Gastrocnemius medialis (tissue), 4 donors: ENCODE results near the gene CDH2. TPM values are rescaled to one million over a fixed set of nuclear protein-coding genes. Genes with fewer than 3 reads are reported as not detected.

Experiments used
- ATAC-seq, 2 donors: fragments of 150-250 bp; one replicate each; pipeline ENCODE4 v1.9.1; 2016
- DNase-seq, 2 donors: peaks; one replicate each; pipeline ENCODE4 v3.0.0-alpha.2; 2019
- H3K27ac ChIP-seq, 4 donors: fragments of 200-600 bp; sonication (generic); 1 replicate in 1 of 4; 2 replicates in 3 of 4; pipeline ENCODE4 v1.5.1; 2016 to 2018; ENCODE audit warnings: mild to moderate bottlenecking in 2 of 4, moderate library complexity in 1 of 4
- H3K27me3 ChIP-seq, 3 donors: fragments of 200-600 bp; sonication (generic) in 2 of 3; 1 replicate in 1 of 3; 2 replicates in 2 of 3; pipeline versions ENCODE4 v1.5.1 to v1.6.0; 2016 to 2019; ENCODE audit warnings: mild to moderate bottlenecking in 1 of 3, moderate library complexity in 1 of 3
- H3K36me3 ChIP-seq, 2 donors: fragments of 200-600 bp; sonication (generic) in 1 of 2; one replicate each; pipeline ENCODE4 v1.5.1; 2017 to 2018
- H3K4me1 ChIP-seq, 2 donors: fragments of 200-600 bp; sonication (generic) in 1 of 2; one replicate each; pipeline ENCODE4 v1.5.1; 2016 to 2017; ENCODE audit warnings: mild to moderate bottlenecking in 2 of 2
- H3K4me3 ChIP-seq, 4 donors: fragments of 200-600 bp; sonication (generic) in 3 of 4; 1 replicate in 1 of 4; 2 replicates in 3 of 4; pipeline ENCODE4 v1.5.1; 2016 to 2019; ENCODE audit warnings: mild to moderate bottlenecking in 2 of 4
- H3K9me3 ChIP-seq, 3 donors: fragments of 200-600 bp; sonication (generic) in 2 of 3; 1 replicate in 1 of 3; 2 replicates in 2 of 3; pipeline ENCODE4 v1.5.1; 2016 to 2019
- POLR2A ChIP-seq, 2 donors: fragments of 450-650 bp; IDR thresholded peaks; one replicate each; pipeline ENCODE4 v1.6.1; 2017; ENCODE audit warnings: antibody characterized with exemption in 2 of 2, mild to moderate bottlenecking in 2 of 2, moderate library complexity in 2 of 2
- in situ Hi-C, 4 donors: fragments of 200-750 bp; cut with MboI; loops; one replicate each; pipeline versions ENCODE4 v1.15.0 to v1.8.0; 2017; ENCODE audit warnings: low sequenced_read_pairs in 4 of 4
- intact Hi-C: fragments of 100-400 bp; cut with DNase I; formaldehyde crosslinking; loops from one replicate; pipeline ENCODE4 v1.15.1; 2023; ENCODE audit warnings: low total_unique reads
- total RNA-seq, 4 donors: library from RNA; depleted of rRNA; stranded (reverse); fragments of >200 nt; gene quantifications; one replicate each; pipeline versions ENCODE4 v1.1.0 to v1.2.3, GENCODE V29; 2016
- TF ChIP-seq, protein P1 (sequence below), 5 experiments: fragments of 450-650 bp in 3 of 5; fragments of 200-600 bp in 2 of 5; sonication (generic) in 2 of 5; IDR thresholded peaks in 4 of 5; conservative IDR thresholded peaks in 1 of 5; 1 replicate in 4 of 5; 2 replicates in 1 of 5; pipeline ENCODE4 v1.5.1; 2016 to 2019; ENCODE audit warnings: antibody characterized with exemption in 5 of 5, mild to moderate bottlenecking in 3 of 5, moderate library complexity in 3 of 5

The CDH2 gene
- total RNA-seq, 4 donors from 2014 or later = 0.38 to 0.62 (median 0.51) TPM; not detected in 1

GRCh38 chr18:28081516-28081915, 95.4 kb downstream of the CDH2 start:
- Histone ChIP-seq H3K9me3 (no peaks in the 10 kb centered on the region), H3K4me3 (no peak overlapping the region), H3K27me3 (no peaks in the 10 kb centered on the region), H3K4me1 (no peaks in the 10 kb centered on the region), H3K36me3 (no peaks in the 10 kb centered on the region), H3K27ac (no peak overlapping the region)
- in situ Hi-C loops (no loop called here), intact Hi-C loops (no loop called here)
- no peak for TF ChIP-seq POLR2A (IDR thresholded peaks at IDR 0.05)
- TF ChIP-seq, protein P1, sequence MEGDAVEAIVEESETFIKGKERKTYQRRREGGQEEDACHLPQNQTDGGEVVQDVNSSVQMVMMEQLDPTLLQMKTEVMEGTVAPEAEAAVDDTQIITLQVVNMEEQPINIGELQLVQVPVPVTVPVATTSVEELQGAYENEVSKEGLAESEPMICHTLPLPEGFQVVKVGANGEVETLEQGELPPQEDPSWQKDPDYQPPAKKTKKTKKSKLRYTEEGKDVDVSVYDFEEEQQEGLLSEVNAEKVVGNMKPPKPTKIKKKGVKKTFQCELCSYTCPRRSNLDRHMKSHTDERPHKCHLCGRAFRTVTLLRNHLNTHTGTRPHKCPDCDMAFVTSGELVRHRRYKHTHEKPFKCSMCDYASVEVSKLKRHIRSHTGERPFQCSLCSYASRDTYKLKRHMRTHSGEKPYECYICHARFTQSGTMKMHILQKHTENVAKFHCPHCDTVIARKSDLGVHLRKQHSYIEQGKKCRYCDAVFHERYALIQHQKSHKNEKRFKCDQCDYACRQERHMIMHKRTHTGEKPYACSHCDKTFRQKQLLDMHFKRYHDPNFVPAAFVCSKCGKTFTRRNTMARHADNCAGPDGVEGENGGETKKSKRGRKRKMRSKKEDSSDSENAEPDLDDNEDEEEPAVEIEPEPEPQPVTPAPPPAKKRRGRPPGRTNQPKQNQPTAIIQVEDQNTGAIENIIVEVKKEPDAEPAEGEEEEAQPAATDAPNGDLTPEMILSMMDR (IDR thresholded peaks at IDR 0.05 in 4 of 5, conservative IDR thresholded peaks at IDR 0.05 in 1 of 5) = no peak
- DNase-seq = no peak
- ATAC-seq = no peak

- no peaks in the 10 kb centered on the region for H3K27me3 ChIP-seq
- ATAC-seq (no peak), DNase-seq (no peak)
- in situ Hi-C loops = no loop called here
- H3K4me1 ChIP-seq = no peaks in the 10 kb centered on the region
- no peak overlapping the region for H3K27ac ChIP-seq
- no peak overlapping the region for H3K4me3 ChIP-seq
- no peaks in the 10 kb centered on the region for H3K9me3 ChIP-seq
- intact Hi-C loops = no loop called here
- TF ChIP-seq, protein P1 (IDR thresholded peaks at IDR 0.05 in 4 of 5, conservative IDR thresholded peaks at IDR 0.05 in 1 of 5) = no peak
- no peak for TF ChIP-seq POLR2A (IDR thresholded peaks at IDR 0.05)
- no peaks in the 10 kb centered on the region for H3K36me3 ChIP-seq
Measured at GRCh38 chr18:28080876-28081300, 96.0 kb downstream of the CDH2 start.

- no peaks in the 10 kb centered on the region for H3K27me3 ChIP-seq
- DNase-seq (no peak), ATAC-seq (no peak)
- no peak for TF ChIP-seq POLR2A (IDR thresholded peaks at IDR 0.05)
- TF ChIP-seq, protein P1 (IDR thresholded peaks at IDR 0.05 in 4 of 5, conservative IDR thresholded peaks at IDR 0.05 in 1 of 5) = no peak
- no peaks in the 10 kb centered on the region for H3K4me1 ChIP-seq
- intact Hi-C loops = no loop called here
- H3K9me3 ChIP-seq = no peaks in the 10 kb centered on the region
- in situ Hi-C loops = no loop called here
- H3K4me3 ChIP-seq = no peak overlapping the region
- H3K36me3 ChIP-seq = no peaks in the 10 kb centered on the region
- no peak overlapping the region for H3K27ac ChIP-seq
Measured at GRCh38 chr18:28079883-28080282, 97.0 kb downstream of the CDH2 start.

GRCh38 chr18:28078849-28079248, 98.1 kb downstream of the CDH2 start:
- no peaks in the 10 kb centered on the region for H3K36me3 ChIP-seq
- ATAC-seq = no peak
- no peak for TF ChIP-seq POLR2A (IDR thresholded peaks at IDR 0.05)
- TF ChIP-seq, protein P1 (IDR thresholded peaks at IDR 0.05 in 4 of 5, conservative IDR thresholded peaks at IDR 0.05 in 1 of 5) = no peak
- in situ Hi-C loops = no loop called here
- no peak overlapping the region for H3K27ac ChIP-seq
- H3K27me3 ChIP-seq = no peaks in the 10 kb centered on the region
- intact Hi-C loops = no loop called here
- no peak overlapping the region for H3K4me3 ChIP-seq
- H3K9me3 ChIP-seq = no peaks in the 10 kb centered on the region
- no peak for DNase-seq
- no peaks in the 10 kb centered on the region for H3K4me1 ChIP-seq

DNA sequence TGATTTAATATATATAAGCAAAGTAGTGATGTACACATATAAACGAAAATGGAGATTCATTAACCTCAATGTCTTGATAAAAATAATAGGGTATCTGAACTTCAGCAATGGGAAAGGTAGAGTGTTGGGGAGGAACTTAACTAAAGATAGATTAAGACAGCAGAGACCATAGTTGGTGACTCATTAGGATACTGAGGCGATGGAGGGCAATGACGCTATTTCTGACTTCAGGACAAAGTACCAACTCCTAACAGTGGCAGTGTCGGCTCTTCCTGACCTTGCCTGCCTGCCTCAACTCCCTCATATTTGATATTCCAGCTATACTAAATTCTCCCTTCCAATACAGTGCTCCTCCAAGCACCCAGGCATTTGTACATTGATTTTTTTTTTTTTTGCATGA, 98.6 kb downstream of the CDH2 start:
- ATAC-seq (no peak), DNase-seq (no peak)
- no peaks in the 10 kb centered on the region for H3K9me3 ChIP-seq
- intact Hi-C loops (no loop called here), in situ Hi-C loops (no loop called here)
- no peak overlapping the region for H3K4me3 ChIP-seq
- TF ChIP-seq POLR2A (IDR thresholded peaks at IDR 0.05) = no peak
- TF ChIP-seq, protein P1 (IDR thresholded peaks at IDR 0.05 in 4 of 5, conservative IDR thresholded peaks at IDR 0.05 in 1 of 5) = no peak
- H3K27ac ChIP-seq = no peak overlapping the region
- no peaks in the 10 kb centered on the region for H3K4me1 ChIP-seq
- H3K27me3 ChIP-seq = no peaks in the 10 kb centered on the region
- no peaks in the 10 kb centered on the region for H3K36me3 ChIP-seq
